ENCODE results near the gene RAB20. TPM values are rescaled to one million over a fixed set of nuclear protein-coding genes. Genes with fewer than 3 reads are reported as not detected.

The RAB20 gene
- total and polyA plus RNA-seq, 10 of the 15 experiments (the other 5 are each of a cell fraction or from before 2014, with no cell fraction given) = 0.48 to 33.1 (median 9.6) TPM

GRCh38 chr13:110506396-110506795 lies 55.1 kb downstream of the RAB20 start (continued):
- TF ChIP-seq, protein P1, sequence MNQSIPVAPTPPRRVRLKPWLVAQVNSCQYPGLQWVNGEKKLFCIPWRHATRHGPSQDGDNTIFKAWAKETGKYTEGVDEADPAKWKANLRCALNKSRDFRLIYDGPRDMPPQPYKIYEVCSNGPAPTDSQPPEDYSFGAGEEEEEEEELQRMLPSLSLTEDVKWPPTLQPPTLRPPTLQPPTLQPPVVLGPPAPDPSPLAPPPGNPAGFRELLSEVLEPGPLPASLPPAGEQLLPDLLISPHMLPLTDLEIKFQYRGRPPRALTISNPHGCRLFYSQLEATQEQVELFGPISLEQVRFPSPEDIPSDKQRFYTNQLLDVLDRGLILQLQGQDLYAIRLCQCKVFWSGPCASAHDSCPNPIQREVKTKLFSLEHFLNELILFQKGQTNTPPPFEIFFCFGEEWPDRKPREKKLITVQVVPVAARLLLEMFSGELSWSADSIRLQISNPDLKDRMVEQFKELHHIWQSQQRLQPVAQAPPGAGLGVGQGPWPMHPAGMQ (IDR thresholded peaks at IDR 0.05; ENCODE audit: borderline replicate concordance) = no peak
- TF ChIP-seq GABPA (IDR thresholded peaks at IDR 0.05; ENCODE audit: low read depth) = no peak
- TF ChIP-seq NFXL1 (IDR thresholded peaks at IDR 0.05; ENCODE audit: borderline replicate concordance) = no peak
- no peak for TF ChIP-seq POLR2AphosphoS5 (IDR thresholded peaks at IDR 0.05; ENCODE audit: low read length)
- no peak for TF ChIP-seq YY1 (IDR thresholded peaks at IDR 0.05; ENCODE audit: low read depth, low read length)
- TF ChIP-seq ZZZ3 (IDR thresholded peaks at IDR 0.05; ENCODE audit: control insufficient read depth, insufficient read length, low read depth) = no peak

DNA sequence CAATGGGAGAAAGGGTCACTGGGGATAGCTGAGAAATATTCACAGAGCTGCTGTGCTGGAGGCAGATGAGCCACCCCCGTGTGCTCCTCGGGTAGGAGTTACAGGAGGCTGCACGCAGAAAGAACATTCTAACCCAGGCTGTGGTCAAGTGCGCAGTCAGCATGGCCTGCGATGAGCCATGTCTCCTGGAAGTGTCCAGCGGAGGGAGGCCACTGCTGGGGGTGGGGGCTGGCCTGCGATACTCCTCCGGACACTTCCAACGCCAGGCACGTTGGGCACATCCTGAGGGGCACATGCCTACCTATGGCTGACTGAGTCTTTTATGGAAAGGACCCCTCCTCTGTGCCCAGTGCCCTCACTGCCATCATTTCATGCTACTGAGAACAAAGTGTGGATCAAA lies 55.9 kb downstream of the RAB20 start:
- no peak overlapping the region for H3K27ac ChIP-seq (ENCODE audit: control insufficient read depth, insufficient read depth)
- H3K4me1 ChIP-seq (ENCODE audit: control insufficient read depth, insufficient read depth, low read length) = no peaks in the 10 kb centered on the region; the same call in 1 of the 2 replicates
- ChIA-PET SMC1A (ENCODE audit: uncharacterized antibody, unreplicated experiment) (interaction anchor here (1.5 kb wide), 1 partner anchor 11 kb away, joined by 5 read pairs; no protein-coding TSS in a partner anchor), POLR2A (no interaction called here), RAD21 (ENCODE audit: unreplicated experiment) (no interaction called here), CTCF (no interaction called here)
- no peaks in the 10 kb centered on the region for H3K36me3 ChIP-seq (ENCODE audit: control insufficient read depth in 2 of 2, insufficient read depth in 2 of 2, low read length in 1 of 2)
- H3K4me3 ChIP-seq = no peak overlapping the region
- no peaks in the 10 kb centered on the region for H4K20me1 ChIP-seq (ENCODE audit: control insufficient read depth, insufficient read depth)
- no TSS peak for BruUV-seq (replicated peaks)
- FAIRE-seq = no peak
- no peak overlapping the region for H3K4me2 ChIP-seq (ENCODE audit: control insufficient read depth, insufficient read depth)
- no peaks in the 10 kb centered on the region for H3K79me2 ChIP-seq (ENCODE audit: control insufficient read depth, insufficient read depth, low read length)
- WGBS (ENCODE audit: insufficient coverage, insufficient replicate concordance, low lambda C conversion rate, missing lambda C conversion rate) = 54% methylated on average over 10 of the region's 10 CpGs
- DNase-seq (ENCODE audit: low read depth, low spot score) = no peak
- no peak overlapping the region for H2AFZ ChIP-seq (ENCODE audit: control insufficient read depth, low read depth, low read length)
- H3K9ac ChIP-seq (ENCODE audit: control insufficient read depth, insufficient read depth, low read length) = no peak overlapping the region
- no peaks in the 10 kb centered on the region for H3K27me3 ChIP-seq (replicated peaks in 1 of 2; ENCODE audit: control insufficient read depth in 2 of 2, insufficient read depth in 2 of 2, low read length in 1 of 2)
- no peak for TF ChIP-seq SMAD5 (IDR thresholded peaks at IDR 0.05; ENCODE audit: low read depth)
- TF ChIP-seq ESRRA (IDR thresholded peaks at IDR 0.05; ENCODE audit: low read length) = no peak
- no peak for TF ChIP-seq BHLHE40 (IDR thresholded peaks at IDR 0.05; ENCODE audit: borderline replicate concordance in 1 of 2, low read depth in 2 of 2, low read length in 1 of 2)
- no peak for TF ChIP-seq MEF2A (IDR thresholded peaks at IDR 0.05; ENCODE audit: insufficient read depth, low read depth, low read length)
- TF ChIP-seq EED (IDR thresholded peaks at IDR 0.05; ENCODE audit: low read depth) = no peak
- no peak for TF ChIP-seq RBBP5 (conservative IDR thresholded peaks at IDR 0.05)
- TF ChIP-seq RB1 (IDR thresholded peaks at IDR 0.05; ENCODE audit: borderline replicate concordance) = no peak
- TF ChIP-seq, protein P2, sequence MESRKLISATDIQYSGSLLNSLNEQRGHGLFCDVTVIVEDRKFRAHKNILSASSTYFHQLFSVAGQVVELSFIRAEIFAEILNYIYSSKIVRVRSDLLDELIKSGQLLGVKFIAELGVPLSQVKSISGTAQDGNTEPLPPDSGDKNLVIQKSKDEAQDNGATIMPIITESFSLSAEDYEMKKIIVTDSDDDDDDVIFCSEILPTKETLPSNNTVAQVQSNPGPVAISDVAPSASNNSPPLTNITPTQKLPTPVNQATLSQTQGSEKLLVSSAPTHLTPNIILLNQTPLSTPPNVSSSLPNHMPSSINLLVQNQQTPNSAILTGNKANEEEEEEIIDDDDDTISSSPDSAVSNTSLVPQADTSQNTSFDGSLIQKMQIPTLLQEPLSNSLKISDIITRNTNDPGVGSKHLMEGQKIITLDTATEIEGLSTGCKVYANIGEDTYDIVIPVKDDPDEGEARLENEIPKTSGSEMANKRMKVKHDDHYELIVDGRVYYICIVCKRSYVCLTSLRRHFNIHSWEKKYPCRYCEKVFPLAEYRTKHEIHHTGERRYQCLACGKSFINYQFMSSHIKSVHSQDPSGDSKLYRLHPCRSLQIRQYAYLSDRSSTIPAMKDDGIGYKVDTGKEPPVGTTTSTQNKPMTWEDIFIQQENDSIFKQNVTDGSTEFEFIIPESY (IDR thresholded peaks at IDR 0.05) = no peak
- TF ChIP-seq NFYB (IDR thresholded peaks at IDR 0.05; ENCODE audit: insufficient read depth, low read depth, low read length) = no peak
- TF ChIP-seq KDM1A (IDR thresholded peaks at IDR 0.05; ENCODE audit: borderline replicate concordance) = no peak
- no peak for TF ChIP-seq POLR2AphosphoS5 (IDR thresholded peaks at IDR 0.05; ENCODE audit: low read length)
- TF ChIP-seq, protein P3, sequence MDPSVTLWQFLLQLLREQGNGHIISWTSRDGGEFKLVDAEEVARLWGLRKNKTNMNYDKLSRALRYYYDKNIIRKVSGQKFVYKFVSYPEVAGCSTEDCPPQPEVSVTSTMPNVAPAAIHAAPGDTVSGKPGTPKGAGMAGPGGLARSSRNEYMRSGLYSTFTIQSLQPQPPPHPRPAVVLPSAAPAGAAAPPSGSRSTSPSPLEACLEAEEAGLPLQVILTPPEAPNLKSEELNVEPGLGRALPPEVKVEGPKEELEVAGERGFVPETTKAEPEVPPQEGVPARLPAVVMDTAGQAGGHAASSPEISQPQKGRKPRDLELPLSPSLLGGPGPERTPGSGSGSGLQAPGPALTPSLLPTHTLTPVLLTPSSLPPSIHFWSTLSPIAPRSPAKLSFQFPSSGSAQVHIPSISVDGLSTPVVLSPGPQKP (IDR thresholded peaks at IDR 0.05; ENCODE audit: low read depth, low read length) = no peak
- TF ChIP-seq MYB (IDR thresholded peaks at IDR 0.05; ENCODE audit: borderline replicate concordance, low read depth, low read length) = no peak
- no peak for TF ChIP-seq SUZ12 (IDR thresholded peaks at IDR 0.05; ENCODE audit: unreplicated experiment)
- no peak for TF ChIP-seq EZH2 (IDR thresholded peaks at IDR 0.05; ENCODE audit: borderline replicate concordance, control insufficient read depth, low read depth, low read length)
- no peak for TF ChIP-seq FOS (IDR thresholded peaks at IDR 0.05; ENCODE audit: borderline replicate concordance, extremely low read depth, insufficient read length)
- in situ Hi-C loops (cut with MboI) = no loop called here
- H3K9me3 ChIP-seq (replicated peaks; ENCODE audit: control insufficient read depth, insufficient read depth, low read length) = no peaks in the 10 kb centered on the region; the same call in 2 of the 3 replicates
- intact Hi-C loops (cut with micrococcal nuclease; ENCODE audit: unreplicated experiment) = no loop called here
- no peak for ATAC-seq
